Stimulated activated CD8-positive, alpha-beta memory T cell treated with anti-CD3 and anti-CD28 coated beads, Interleukin-7, amount 100 ng/mL, for 48 hours (primary cell): ENCODE data around the gene CRB2.
"Not testable (repeated sequence)": the region's sequence is repeated elsewhere in the genome, so short reads cannot be mapped to it uniquely, and the experiment has no call there.

Experiments
- DNase-seq, 2 donors: peaks; one replicate each; pipeline ENCODE4 v3.0.0-alpha.2; 2020; ENCODE audit warnings: low read depth in 1 of 2; ENCODE audit errors: extremely low read depth in 1 of 2

CRB2 gene

DNA sequence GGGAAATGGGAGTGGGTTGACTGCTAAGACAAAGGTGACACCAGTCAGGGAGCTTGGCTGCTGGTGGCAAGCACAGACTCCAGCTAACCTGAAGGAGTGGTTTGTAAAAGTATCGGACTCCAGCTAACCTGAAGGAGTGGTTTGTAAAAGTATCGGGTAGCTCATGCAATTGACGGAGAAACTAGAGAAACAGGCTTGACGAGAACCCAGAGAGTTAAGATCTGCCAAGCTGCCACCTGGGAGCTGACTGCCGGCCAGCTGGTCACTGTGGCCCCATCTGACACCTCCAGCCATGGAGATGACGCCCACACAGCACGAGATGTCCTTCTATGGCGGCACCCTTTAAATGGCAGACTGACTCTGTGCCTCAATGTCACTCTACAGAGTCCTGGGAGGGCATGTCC, 28.3 kb upstream of the CRB2 start:
- no peak for DNase-seq

DNA sequence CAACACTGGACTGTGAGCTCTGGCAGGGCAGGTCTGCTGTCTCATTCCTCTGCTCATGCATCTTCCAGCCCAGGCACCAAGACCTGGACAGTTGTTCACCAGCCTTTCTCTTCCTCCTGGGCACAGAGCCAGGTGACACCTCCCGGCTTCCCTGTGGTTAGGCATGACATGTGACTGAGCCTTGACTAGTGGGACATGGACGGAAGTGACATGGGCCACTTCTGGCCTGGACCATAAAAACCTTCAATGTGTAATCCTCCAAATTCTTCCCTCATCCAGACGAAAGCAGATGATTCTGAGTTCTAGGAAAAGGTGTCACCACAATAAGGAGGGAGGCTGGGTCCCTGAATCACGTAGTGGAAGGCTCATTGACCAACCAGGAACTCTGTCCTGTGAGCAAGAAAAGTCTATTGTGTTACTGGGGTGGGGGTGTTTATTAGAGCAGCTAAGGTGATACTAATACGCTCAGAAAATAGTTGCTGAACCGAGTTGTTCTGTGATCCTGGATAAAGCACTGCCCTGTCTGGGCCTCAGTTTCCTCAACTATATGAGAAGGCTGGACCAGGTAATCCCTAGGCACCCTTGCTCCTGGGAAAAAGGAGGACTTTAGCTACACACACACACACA, 26.6 kb upstream of the CRB2 start:
- no peak for DNase-seq

DNA sequence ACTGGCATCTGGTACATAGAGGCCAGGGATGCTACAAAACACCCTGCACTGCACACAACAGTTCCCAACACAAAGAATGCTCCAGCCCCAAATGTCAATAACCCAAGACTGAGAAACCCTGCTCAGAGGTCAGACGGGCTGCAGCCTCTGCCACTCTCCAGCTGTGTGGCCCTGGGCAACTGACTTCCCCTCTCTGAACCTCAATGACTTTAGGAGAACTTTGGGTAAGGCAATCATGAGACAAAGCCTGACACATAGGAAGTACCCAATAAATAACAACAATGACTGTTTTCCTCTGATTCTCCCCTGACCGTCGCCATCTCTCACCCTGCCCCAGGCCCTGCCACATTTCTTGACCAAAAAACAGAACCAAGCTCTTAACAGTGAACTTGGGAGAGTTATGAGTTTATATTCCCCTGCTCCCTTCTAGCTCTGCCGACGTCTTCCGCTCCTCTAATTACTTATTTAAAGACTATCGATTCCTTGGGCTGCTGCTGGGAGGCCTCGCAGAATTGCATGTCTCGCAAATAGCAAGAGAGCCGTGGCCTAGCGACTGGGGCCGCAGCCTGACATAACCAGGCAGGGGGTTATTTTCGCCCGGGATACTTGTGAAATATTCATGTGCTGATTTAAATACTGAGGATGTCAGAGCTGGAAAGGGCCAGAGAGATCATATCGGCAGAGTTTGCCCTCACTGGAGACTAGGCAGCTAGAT, 24.5 kb upstream of the CRB2 start:
- DNase-seq: no peak

DNA sequence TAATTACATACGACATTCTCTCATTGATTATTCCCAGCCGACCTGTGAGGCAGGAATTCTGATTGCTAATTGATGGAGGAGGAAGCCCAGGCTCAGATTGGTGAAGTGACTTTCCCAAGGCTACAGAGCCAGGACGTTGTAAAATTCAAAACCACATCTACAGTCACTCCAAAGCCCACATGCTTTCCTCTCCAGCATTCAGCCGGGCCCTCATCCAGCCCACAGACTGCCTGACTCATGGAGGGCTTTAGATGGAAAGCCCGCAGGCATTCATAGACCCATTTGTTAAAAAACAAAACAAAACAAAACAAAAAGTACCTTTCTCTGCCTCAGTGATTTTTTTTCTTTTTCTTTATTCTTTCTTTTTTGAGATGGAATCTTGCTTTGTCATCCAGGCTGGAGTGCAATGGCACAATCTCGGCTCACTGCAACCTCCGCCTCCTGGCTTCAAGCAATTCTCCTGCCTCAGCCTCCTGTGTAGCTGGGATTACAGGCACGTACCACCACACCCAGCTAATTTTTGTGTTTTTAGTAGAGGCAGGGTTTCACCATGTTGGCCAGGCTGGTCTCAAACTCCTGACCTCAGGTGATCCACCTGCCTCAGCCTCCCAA, 22.8 kb upstream of the CRB2 start:
- not testable (repeated sequence) for DNase-seq

DNA sequence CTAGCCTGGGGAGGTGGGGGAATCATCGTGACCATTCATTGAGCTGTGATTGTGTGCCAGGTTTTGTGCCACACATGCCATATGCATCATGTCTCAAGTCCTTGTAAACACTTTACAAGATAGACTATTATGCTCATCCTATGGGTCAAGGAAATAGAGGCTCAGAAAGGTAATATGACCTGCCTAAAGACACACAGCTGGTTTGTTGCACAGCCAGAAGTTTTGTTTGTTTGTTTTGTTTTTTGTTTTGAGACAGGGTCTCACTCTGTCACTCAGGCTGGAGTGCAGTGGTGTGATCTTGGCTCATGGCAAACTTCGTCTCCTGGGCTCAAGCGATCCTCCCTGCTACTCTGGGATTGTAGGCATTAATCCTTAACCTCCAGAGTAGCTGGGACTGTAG, 21.4 kb upstream of the CRB2 start:
- no peak for DNase-seq

DNA sequence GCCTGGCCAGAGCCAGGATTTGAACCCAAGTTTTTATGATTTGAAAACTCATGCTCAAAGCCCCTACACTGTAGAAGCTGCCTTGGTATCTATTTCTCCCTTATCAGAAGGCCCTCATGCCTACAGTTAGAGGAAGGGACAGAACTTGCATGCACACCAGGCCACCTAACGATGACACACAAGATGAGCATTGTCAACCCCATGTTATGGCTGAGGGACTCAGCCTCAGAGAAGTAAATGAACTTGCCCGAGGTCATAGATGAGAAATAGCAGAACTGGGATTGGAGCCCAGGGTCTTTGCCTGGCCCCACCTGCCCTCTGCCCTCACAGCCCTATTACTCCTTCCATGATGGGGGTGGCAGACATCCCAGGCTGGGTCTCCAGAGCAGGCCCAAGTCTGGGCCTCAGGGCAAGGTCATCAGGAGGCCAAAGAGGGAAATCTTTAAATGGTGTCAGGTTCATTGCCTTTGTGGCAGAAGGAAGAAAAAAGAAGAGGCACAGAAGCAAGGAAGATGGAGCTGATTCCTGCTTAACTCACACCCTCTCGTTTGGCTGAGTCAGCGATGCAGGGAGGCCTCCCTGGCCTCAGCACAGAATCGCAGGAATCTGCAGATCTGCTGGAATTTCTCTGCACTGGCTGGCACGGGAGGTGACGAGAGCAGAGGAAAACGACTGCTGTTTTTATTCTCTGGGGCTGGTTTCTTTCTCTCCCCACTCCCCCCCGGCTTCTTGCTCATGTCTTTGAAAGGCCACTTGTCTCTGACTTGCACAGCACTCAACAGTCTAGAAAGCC, 20.6 kb upstream of the CRB2 start:
- DNase-seq: no peak

DNA sequence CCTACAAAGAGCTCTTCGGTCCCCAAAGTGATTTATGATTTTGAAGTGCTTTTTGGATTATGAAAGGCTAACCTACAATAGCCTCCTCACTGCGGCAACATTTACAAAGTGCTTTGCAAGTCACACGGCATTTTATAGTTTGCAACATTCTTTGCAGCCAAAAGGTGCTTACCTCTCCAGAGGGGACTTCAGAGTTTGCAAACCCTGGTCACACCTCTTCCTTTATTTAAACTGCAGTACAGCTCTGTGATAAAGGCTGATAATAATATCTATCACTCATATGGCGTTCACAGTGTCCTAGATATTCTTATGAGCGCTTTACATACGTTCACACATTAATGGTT, 20.0 kb upstream of the CRB2 start:
- DNase-seq: no peak

DNA sequence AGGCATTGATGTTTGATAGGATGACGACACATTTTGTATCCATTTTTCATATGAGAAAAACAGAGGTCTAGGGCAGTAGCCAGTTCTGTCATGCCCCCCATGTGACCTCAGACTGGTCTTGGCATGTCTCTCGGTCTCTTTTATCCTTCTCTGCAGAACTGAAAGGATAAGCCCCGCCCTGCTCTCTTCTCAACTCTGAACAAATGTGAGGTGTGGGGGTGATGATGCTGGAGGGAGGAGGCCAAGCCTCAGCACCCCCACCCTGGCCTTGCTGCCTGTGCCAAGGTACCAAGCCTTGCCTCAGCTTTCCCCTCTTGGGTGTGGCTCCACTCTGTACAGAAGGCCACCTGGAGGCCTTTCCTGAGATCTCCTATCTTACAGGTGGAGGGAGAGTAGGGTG, 19.5 kb upstream of the CRB2 start:
- no peak for DNase-seq

DNA sequence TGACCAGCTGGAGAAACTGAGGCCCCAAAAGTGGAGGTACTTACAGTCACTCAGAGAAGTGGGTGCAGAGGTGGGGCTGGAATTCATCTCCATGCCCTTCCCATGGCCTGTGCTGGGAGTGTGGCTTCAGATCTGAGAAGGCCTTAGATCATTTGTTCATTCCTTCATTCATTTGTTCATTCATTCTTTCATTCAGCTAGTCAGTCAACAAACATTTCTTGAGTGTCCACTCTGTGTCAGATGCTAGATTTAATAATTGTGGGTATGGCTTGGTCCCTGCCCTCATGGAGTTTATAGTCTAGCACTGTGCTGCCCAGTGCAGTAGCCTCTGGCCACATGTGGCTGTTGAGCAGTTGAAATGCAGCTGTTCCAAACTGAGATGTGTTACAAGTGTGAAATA, 19.0 kb upstream of the CRB2 start:
- DNase-seq: no peak

DNA sequence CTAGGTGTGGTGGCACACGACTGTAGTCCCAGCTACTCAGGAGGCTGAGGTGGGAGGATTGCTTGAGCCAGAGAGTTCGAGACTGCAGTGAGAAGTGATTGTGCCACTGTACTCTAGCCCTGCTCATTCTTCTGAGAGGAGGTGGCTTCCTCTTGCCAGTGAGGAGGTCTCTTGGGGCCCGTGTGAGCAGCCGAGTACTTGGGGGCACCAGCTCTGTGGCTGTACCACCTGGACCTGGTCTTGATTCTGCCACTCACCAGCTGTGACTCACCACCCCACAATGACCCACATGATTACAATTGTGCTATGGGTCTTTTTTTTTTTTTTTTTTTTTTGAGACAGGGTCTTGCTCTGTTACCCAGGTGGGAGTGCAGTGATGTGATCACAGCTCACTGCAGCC, 18.0 kb upstream of the CRB2 start:
- no peak for DNase-seq

DNA sequence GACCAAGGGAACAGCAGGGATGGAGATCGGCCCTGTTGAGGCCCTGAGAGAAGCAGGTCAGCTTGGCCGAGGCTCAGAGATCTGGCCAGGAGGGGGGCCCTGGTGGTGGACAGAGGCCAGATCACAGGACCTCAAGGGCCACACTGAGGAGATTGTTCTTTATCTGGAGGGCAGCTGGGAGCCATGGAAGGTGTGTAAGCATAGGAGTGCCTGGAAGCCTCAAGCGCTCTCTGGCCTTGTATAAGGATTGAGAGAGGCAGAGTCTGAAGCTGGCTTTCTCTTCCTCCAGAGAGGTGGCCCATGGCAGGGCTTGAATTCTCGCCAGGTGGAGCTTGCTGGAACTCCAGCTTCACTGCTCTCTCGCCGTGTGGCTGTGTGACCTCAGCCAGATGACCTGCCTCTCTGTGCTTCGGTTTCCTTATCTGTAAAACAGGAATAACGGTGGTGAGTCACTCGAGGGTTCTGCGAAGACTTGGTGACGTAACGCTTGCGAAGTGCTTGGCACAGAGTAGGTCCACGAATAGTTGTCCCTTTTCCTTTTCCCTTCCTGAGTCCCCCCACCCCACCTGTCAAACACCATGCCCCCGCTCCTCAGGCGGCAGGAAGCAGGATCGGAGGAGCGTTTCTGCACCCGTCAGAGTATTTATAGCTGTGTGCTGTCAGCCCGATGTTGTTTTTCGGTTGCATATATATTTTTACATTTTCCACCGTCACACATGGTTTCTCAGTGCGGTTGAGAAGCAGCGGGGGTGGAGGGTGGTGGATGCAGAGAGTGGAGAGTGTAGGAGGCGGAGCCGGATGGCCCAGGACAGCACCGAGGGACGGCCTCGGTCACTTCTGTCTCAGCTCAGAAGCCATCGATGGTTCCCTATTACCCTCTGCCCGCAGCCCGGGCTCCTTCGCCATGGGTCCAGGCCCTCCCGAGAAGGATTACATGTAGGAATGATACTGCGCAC, 17.0 kb upstream of the CRB2 start:
- DNase-seq: peak; percentile 70 to 76

DNA sequence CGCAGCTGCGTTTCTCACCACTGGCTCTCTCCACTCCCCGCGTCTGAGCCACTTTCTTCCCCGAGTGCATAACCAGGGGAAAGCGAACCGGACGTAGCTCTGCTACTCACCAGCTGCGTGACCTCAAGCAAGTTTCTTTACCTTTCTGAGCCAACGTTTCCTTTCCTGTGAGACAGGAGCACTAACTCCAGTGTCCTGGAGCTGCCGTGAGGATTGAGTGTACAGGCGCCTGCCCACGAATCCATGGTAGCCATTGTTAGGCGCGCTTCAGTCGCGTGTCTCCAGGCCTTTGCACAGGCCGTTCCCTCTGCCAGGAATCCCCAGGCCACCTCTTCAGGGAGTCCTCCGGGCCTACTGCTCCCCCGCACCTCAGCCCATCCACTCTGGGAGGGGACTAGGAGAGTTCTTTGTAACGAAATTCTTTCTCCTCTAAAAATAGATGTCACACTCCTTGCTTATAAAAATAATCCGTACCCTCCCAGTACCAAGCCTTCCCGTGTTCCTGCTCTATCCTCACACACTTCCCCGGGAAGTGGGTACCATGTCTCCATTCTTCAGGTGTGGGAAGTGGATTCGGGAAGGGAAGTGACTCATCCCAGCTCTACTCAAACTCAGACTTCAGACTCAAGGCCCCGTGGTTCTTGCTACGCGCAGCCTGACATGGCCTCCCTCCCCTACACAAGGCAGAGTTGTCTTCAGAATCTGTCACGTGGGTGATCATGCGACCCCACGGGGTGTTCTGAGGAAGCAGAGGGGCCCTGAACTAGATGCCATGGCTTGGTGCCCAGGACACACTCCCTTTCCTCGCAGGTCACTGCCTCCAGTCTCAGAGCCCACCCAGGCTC, 16.1 kb upstream of the CRB2 start:
- DNase-seq: peak; percentile 59 to 77

DNA sequence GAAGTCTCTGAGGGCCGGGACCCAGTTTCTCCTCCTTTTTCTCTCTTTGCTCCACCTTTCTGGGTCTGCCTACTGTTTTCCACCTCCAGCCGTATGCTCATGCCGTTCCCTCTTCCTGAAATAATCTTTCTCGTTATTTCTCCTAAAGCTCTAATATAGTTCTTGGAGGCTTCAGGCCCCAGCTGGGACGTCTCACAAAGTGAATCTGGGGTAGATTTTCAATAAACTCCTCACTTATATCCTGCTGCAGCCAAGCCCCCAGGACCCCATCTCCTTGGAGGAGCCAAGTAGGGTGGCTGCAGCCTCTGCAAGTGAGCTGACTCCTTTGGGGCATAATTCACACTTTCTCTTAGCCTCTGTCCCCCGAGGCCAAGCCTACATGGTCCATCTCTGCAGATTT, 14.2 kb upstream of the CRB2 start:
- DNase-seq: no peak

DNA sequence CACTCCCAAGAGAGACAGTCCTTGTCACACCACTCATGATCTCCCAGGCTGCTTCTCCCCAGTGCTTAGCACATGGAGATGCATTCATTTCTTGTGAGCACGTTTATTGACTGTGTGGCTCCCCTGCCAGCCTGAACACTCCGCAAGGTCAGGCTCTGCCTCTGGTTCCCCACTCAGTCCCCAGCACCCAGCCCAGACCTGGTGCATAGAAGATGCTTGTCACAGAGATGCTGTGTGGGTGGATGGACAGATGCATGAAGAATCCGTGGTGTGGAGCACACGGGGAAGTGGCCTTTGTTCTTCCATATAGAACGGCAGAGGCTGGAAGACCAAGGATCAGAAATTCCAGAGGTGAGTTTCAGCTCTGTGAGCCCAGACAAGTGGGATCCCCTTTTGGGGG, 13.8 kb upstream of the CRB2 start:
- no peak for DNase-seq

DNA sequence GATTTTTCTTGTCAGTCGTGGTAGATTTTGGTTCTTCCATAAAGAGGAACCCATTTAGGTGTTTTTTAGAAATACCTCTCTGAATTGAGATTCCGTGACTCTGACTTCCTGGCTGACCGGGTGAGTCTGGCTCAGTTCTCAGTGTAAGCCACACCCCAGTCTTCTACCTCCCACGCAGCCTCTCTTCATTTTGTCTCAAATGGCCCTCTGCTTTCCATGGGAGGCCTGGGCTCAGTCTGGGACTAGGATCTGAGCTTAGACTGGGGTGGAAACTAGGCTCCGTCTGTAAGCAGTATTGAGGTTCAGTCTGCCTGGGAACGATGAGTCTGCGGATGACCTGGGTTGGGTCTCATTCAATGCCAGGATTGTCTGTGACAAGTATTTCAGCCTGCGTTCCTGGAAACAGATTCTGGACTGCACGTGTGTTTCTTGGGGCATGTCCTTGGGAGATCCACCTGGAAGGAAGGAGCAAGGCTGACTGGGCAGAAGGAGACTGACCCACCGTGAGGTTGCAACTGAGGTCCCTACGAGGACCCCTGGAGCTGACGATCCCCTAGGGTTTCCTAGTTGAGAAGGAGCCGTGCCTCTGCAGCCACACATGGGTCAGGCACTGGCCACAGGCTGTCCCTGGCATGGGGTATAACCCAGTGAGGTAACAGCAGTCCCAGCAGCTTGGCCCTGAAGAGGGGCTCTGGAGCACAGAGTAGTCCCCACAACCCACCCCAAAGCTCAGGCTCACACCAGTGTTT, 12.4 kb upstream of the CRB2 start:
- no peak for DNase-seq

DNA sequence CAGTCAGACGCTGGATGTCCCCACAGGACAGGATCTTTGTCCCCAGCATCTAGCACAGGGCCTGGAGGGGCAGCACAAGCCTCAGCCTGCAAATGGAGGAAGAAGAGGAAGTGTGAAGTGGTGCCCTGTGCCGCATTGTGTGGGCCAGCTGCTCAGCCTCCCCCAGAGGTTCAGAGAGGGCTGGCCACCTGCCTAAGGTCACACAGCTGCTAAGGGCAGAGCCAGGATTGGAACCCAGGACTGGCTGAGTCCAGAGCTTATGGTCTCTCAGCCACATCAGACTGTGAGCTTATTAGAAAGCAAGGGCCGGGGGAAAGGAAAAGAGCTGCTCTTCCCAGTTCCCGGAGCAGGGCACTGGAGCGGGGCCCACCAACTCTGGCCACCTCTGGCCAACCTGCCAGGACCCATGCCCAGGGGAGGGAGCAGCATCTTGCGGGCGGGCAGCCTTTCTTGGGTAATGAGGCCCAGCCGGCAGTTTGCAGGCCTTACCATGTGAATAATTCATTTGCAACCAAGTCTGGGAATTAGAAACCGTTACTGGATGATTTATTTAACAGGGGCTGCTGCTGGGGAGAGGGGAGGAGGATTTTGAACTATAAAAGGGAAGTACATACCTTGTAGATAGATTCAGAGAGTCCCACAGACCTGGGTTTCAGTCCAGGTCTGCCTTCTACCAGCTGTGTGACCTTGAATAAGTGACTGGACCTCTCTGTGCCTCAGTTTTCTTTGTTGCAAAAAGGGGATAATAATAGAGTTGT, 11.6 kb upstream of the CRB2 start:
- no peak for DNase-seq

DNA sequence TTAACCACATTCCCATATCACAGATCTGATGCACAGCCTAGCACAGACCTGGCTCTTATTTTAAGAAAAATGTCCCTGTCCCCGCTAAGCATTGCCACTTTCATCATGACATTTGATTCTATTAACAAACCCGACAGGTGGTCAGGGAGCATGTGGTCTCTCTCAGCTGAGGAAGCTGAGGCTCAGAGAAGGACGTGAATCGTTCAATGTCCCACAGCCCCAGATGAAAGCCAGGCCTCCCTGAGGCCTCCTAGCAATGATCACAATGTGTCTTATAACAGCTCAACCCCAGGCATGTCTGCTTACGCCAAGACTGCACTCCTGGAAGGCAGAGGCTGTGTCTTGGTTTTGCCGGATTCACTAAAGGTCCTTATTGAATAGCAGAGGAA, 10.4 kb upstream of the CRB2 start:
- DNase-seq: no peak

DNA sequence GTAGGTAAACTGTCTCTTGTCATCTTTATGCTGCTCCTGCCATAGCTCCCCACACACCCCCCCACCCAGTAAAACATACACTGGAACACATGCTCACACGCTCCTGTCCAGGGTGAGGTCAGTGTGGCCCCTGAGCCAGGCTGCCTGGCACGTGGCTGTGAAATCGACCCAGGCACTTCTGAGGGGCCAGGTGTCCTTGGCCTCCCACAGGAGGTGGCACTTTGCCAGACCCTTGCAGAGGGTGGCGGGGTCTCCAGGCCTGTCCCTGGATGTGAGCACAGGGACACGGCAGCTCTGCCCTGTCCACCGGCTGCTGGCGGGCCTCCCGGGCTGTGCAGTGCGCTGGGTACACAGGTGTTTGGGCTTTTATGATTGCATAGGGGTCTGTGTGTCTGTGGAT, 10.0 kb upstream of the CRB2 start:
- DNase-seq: no peak
